BLaER1 treated with 17β-estradiol and CSF1 and Interleukin-3, amounts not matched to agents 10 nM and 100 nM (cell line): Measurements from ENCODE around the gene FBXL20.

Experiments
- H3K27ac ChIP-seq, 11 experiments: shearing (Covaris generic); formaldehyde crosslinking; 2 replicates each; pipeline ENCODE4 v1.8.1; 2022
- H3K27me3 ChIP-seq, 11 experiments: shearing (Covaris generic); formaldehyde crosslinking; 2 replicates each; pipeline ENCODE4 v1.8.1; 2022
- H3K36me3 ChIP-seq, 11 experiments: shearing (Covaris generic); formaldehyde crosslinking; 2 replicates each; pipeline ENCODE4 v1.8.1; 2022
- H3K4me1 ChIP-seq, 10 experiments: shearing (Covaris generic); formaldehyde crosslinking; 2 replicates each; pipeline ENCODE4 v1.8.1; 2022
- H3K4me2 ChIP-seq, 11 experiments: shearing (Covaris generic); formaldehyde crosslinking; 2 replicates each; pipeline ENCODE4 v1.8.1; 2022
- H3K4me3 ChIP-seq, 10 experiments: shearing (Covaris generic); formaldehyde crosslinking; 2 replicates each; pipeline ENCODE4 v1.8.1; 2022
- H3K9ac ChIP-seq, 11 experiments: shearing (Covaris generic); formaldehyde crosslinking; 2 replicates each; pipeline ENCODE4 v1.8.1; 2022
- H3K9me3 ChIP-seq, 11 experiments: shearing (Covaris generic); formaldehyde crosslinking; replicated peaks in 1 of 11; 2 replicates each; pipeline ENCODE4 v1.8.1; 2022
- H4K20me1 ChIP-seq, 11 experiments: shearing (Covaris generic); formaldehyde crosslinking; 2 replicates each; pipeline ENCODE4 v1.8.1; 2022
- Cebpa-rat ChIP-seq, 11 experiments: shearing (Covaris generic); IDR thresholded peaks; 2 replicates each; pipeline ENCODE4 v1.8.1; 2022

Gene FBXL20

DNA sequence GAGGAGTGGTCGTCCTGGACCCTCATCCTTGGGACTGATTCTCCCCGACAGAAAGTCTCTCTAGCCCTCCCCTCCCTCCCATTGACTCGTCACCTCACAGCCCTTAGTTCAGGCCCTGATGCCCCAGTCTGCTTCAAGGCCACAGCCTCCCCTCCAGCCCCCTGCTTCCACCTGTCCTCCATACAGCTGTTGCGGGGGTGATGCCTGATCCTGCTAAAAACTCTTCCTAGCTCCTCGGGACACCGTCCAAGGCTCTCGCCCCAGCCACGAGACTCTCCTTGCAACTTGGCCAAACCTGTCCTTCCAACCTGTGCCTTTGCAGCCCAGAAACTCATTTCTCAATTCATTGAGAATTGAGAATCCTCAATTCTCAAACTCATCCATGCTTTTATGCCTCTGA is 182.5 kb downstream of the FBXL20 start:
- Histone ChIP-seq H3K27ac (no peak overlapping the region), H3K36me3 (no peaks in the 10 kb centered on the region), H3K4me1 (peaks cover 0 to 17% (median 14%) of the 10 kb centered on the region in 10 experiments; a peak in 15 of 20 replicates), H3K4me2 (no peak overlapping the region), H3K9me3 (no peaks in the 10 kb centered on the region), H3K9ac (no peak overlapping the region), H3K4me3 (no peak overlapping the region), H3K27me3 (peaks cover 9 to 24% (median 18%) of the 10 kb centered on the region in 11 experiments), H4K20me1 (peaks cover 0 to 28% (median 3%) of the 10 kb centered on the region in 11 experiments; a peak in 9 of 22 replicates)
- TF ChIP-seq Cebpa-rat (IDR thresholded peaks at IDR 0.05), result no peak

DNA sequence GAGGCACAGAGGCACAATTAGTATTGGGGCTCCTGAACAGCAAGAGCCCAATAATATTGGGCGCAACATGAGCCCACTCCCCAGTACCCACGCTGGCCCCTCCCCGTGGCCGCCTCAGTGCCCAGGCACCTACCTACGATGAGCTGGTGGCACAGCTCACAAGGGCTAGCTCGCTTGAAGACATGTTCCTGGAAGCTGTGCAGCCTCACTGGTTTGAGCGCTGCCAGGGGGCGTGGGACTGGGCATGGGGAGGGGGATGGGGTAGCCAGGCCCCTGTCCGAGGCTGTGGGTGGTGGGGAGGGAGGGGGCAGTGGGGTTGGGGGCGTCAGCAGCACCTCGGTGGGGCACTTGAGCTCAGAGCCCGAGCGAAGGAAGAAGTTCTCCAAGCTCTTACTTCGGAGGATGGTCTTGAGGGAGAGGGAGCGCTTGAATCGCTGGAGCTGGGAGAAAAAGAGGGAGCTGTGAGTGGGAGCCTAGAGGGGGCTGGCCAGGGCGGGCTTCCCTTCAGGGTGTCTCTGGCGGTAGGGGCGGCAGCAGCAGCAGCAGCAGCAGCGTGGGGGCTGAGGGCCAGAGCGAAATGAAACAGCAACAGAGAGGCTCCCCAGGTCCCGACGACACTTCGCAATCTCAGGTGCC is 183.6 kb downstream of the FBXL20 start:
- H4K20me1 ChIP-seq, result peaks cover 0 to 21% (median 0%) of the 10 kb centered on the region in 11 experiments; a peak in 4 of 22 replicates
- no peaks in the 10 kb centered on the region for H3K36me3 ChIP-seq
- peaks cover 0 to 14% (median 7%) of the 10 kb centered on the region in 11 experiments; a peak in 16 of 22 replicates for H3K27me3 ChIP-seq
- no peak for TF ChIP-seq Cebpa-rat (IDR thresholded peaks at IDR 0.05)
- H3K9ac ChIP-seq, result no peak overlapping the region
- H3K4me3 ChIP-seq, result no peak overlapping the region
- H3K4me2 ChIP-seq, result no peak overlapping the region
- peaks cover 0 to 11% (median 6%) of the 10 kb centered on the region in 10 experiments; a peak in 15 of 20 replicates for H3K4me1 ChIP-seq
- H3K9me3 ChIP-seq, result no peaks in the 10 kb centered on the region
- no peak overlapping the region for H3K27ac ChIP-seq

DNA sequence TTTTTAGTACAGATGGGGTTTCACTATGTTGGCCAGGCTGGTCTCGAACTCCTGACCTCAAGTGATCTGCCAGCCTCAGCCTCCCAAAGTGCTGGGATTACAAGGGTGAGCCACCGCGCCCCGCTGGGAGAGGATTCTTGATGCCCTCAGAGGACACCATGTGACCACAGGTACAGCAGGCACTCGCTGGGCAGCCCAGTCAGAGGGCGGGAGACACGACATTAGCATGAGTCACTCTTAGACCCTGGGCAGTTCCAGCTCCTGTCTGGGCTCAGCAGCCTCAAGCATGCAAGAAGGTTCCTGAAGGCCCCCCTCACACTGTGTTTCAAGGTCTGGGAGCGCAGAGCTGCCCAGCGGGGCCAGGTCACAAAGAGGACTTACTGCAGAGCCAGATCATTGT is 187.6 kb downstream of the FBXL20 start:
- Histone ChIP-seq H3K4me1 (peaks cover 29 to 43% (median 36%) of the 10 kb centered on the region in 10 experiments), H3K4me2 (no peak overlapping the region), H3K36me3 (no peaks in the 10 kb centered on the region), H3K27ac (no peak overlapping the region), H3K9ac (no peak overlapping the region), H4K20me1 (peaks cover 0 to 5% (median 0%) of the 10 kb centered on the region in 11 experiments; a peak in 2 of 22 replicates), H3K27me3 (peaks cover 0 to 3% (median 0%) of the 10 kb centered on the region in 11 experiments; a peak in 1 of 22 replicates), H3K9me3 (no peaks in the 10 kb centered on the region), H3K4me3 (no peak overlapping the region)
- TF ChIP-seq Cebpa-rat (IDR thresholded peaks at IDR 0.05), result no peak

DNA sequence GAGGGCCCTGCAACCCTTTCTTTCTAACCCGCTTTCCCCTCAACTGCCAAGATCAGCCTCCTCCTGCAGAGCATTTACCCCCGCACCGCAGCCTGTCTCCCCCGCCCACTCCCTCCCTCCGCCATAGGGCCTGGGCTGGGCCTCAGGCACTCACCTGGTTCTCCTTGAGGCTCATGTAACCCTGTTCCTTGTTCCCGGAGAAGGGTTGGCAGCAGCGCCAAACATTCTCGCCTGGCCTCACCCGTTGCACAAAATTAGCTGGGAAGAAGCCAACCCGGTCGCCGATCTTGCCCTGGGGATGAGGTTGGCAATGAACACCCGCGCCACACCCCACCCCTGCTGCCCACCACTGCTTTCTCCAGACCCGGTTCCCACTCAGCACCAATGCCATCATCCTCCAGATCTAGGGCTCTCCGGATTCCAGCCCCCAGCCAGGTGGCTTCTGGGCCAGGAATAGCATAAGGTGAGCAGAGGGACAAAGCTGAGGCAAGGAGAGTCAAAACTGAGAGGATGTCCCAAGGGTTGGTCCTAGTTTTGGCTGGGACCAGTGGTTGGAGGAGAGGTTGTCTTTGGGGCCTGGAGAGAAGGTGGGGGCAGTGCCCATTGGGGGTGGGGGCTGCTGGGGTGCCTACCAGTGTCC is 188.5 kb downstream of the FBXL20 start:
- Histone ChIP-seq H4K20me1 (peaks cover 0 to 10% (median 0%) of the 10 kb centered on the region in 11 experiments; a peak in 3 of 22 replicates), H3K27ac (0 out of 22 replicates have a peak overlapping the region, but pooled peaks of 1 of the 11 experiments have one; percentile 29), H3K27me3 (0 out of 22 replicates have a peak, but pooled peaks cover 0 to under 1% (median 0%) of the 10 kb centered on the region in 11 experiments), H3K9ac (no peak overlapping the region; a peak in 1 of 22 replicates), H3K4me1 (peaks cover 38 to 52% (median 45%) of the 10 kb centered on the region in 10 experiments), H3K36me3 (no peaks in the 10 kb centered on the region), H3K4me3 (no peak overlapping the region), H3K4me2 (peak overlapping the region in 3 of 11 experiments; percentile 28 to 99 (median 47); a peak in 4 of 22 replicates), H3K9me3 (no peaks in the 10 kb centered on the region)
- TF ChIP-seq Cebpa-rat (IDR thresholded peaks at IDR 0.05), result no peak

DNA sequence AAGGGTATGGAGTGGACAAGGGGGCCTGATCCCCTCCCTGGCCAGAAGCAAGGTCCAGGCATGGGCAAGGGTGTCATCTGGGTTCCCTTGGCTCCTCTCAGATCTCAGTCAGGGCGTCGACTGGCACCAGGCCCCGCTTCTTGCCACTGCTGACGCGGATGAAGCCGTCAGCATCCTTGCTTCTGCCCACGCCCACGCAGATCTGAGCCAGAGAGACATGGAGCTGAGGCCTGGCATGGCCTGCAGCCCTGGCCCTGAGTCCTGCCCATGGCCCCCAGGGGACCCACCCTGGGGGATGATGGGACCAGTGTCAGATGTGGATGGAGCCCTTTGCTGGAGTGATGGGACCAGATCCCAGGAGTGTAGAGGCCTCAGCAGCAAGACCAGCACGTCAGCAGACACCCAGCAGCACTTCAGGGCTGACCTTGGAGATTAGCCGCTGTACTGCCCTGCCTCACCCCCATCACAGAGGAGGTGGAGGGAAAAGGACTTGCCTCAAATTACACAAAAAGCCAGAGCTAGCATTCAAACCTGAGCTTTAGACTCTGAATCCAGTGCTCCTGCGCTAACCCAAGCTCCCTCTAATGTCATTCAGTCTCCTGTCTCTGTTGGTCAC is 189.1 kb downstream of the FBXL20 start:
- H3K9me3 ChIP-seq, result no peaks in the 10 kb centered on the region
- peak overlapping the region in 1 of 11 experiments; percentile 29; a peak in 1 of 22 replicates for H3K27ac ChIP-seq
- peaks cover 44 to 59% (median 52%) of the 10 kb centered on the region in 10 experiments for H3K4me1 ChIP-seq
- H3K27me3 ChIP-seq, result no peaks in the 10 kb centered on the region
- no peak overlapping the region for H3K4me3 ChIP-seq
- no peak for TF ChIP-seq Cebpa-rat (IDR thresholded peaks at IDR 0.05)
- peaks cover 0 to 10% (median 0%) of the 10 kb centered on the region in 11 experiments; a peak in 3 of 22 replicates for H4K20me1 ChIP-seq
- no peaks in the 10 kb centered on the region for H3K36me3 ChIP-seq
- no peak overlapping the region; a peak in 1 of 22 replicates for H3K9ac ChIP-seq
- H3K4me2 ChIP-seq, result peak overlapping the region in 10 of 11 experiments; percentile 9 to 99 (median 31); a peak in 11 of 22 replicates

DNA sequence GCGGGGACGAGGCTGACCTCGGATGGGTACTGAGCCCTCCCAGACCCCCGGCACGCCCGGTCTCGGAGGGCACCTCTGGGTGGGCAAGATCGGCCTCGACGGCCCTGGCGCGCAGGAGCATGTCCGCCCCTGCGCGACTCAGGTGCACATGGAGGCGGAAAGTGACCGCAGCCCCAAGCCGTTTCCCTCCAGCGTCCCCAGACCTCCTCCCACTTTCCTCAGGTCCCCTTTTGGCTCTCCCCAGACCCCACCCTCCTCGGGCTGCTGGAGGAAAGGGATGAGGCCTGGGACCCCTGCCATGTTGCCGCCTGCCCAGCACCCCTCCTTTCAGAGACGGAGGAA is 191.4 kb downstream of the FBXL20 start:
- Histone ChIP-seq H3K4me2 (peak overlapping the region; percentile 91 to 100 (median 99)), H3K4me3 (peak overlapping the region; percentile 43 to 67 (median 56))

DNA sequence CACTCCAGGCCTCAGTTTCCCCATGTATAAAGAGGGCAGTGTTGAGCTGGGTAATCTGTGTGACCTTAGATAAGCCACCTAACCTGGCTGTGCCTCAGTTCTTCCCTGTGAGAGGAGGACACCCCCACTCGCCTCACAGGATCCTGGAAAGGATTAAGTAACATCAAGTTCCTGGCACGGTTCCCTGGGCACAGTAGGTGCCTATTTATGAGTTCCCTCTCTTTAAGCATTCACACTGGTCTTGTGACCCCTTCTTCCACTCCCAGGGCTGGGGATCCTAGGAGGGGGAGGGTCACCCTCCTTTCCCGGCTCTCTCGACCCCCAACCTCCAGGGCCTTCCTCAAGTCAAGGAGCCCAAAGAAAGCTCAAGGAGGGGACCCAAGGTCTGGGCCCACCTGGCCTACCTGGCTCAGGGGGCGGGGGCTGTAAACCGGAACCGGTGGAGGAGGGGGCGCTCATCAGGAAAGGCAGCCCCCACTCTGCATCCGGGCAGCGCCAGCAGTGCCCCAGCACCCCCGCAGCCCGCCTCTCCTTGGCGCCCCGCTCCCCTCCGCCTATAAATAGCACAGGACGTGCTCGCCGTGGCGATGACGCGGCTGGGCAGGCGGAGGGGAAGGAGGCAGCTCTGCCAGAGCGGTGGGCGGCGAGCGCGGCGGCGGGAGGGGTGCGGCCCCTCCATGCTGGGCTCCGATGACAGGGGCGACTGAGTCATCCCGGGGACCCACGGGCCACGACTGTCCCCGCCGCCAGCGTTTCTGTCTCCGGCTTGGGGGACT is 191.9 kb downstream of the FBXL20 start:
- peaks cover 54 to 74% (median 66%) of the 10 kb centered on the region in 10 experiments for H3K4me1 ChIP-seq
- H3K9me3 ChIP-seq, result no peaks in the 10 kb centered on the region
- peak overlapping the region; percentile 91 to 100 (median 99) for H3K4me2 ChIP-seq
- no peaks in the 10 kb centered on the region for H3K27me3 ChIP-seq
- TF ChIP-seq Cebpa-rat (IDR thresholded peaks at IDR 0.05), result no peak
- peaks cover 8 to 9% (median 8%) of the 10 kb centered on the region in 11 experiments for H3K36me3 ChIP-seq
- H3K9ac ChIP-seq, result peak overlapping the region; percentile 61 to 83 (median 76)
- peak overlapping the region; percentile 39 to 94 (median 85); a peak in 21 of 22 replicates for H3K27ac ChIP-seq
- peak overlapping the region; percentile 43 to 67 (median 56) for H3K4me3 ChIP-seq
- peaks cover 7 to 31% (median 20%) of the 10 kb centered on the region in 11 experiments; a peak in 21 of 22 replicates for H4K20me1 ChIP-seq

More for the DNA sequence above, 191.4 kb downstream of the FBXL20 start:
- TF ChIP-seq Cebpa-rat (IDR thresholded peaks at IDR 0.05), result no peak
- no peaks in the 10 kb centered on the region for H3K9me3 ChIP-seq
- H4K20me1 ChIP-seq, result peaks cover under 1 to 25% (median 14%) of the 10 kb centered on the region in 11 experiments; a peak in 17 of 22 replicates
- peaks cover 2 to 3% (median 3%) of the 10 kb centered on the region in 11 experiments for H3K36me3 ChIP-seq
- H3K9ac ChIP-seq, result peak overlapping the region; percentile 61 to 83 (median 76)
- no peaks in the 10 kb centered on the region for H3K27me3 ChIP-seq
- H3K27ac ChIP-seq, result peak overlapping the region; percentile 39 to 94 (median 85); a peak in 21 of 22 replicates
- peaks cover 54 to 74% (median 66%) of the 10 kb centered on the region in 10 experiments for H3K4me1 ChIP-seq

DNA sequence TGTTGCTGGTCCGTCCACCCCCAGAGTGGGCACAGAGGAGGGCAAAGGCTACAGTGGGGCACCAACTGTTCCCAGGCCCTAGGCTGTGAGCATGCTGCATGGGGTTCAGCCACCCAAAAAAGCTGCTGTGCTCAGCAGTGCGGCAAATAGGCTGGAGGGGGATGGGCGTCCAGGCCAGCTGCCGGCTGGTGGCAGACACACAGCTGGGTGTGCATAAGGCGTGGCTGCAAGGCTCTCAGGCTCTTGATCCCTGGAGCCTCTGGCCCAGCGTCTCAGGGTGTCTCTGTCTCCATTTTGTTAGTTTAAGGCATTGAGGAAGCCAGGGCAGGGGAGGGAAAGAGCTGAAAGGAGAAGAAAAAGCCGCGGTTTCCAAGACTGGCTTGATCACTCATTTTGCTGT is 192.5 kb downstream of the FBXL20 start:
- H3K9ac ChIP-seq, result peak overlapping the region; percentile 61 to 83 (median 76); a peak in 20 of 22 replicates
- TF ChIP-seq Cebpa-rat (IDR thresholded peaks at IDR 0.05), result no peak
- H4K20me1 ChIP-seq, result peaks cover 13 to 37% (median 26%) of the 10 kb centered on the region in 11 experiments; a peak in 21 of 22 replicates
- peaks cover 54 to 79% (median 71%) of the 10 kb centered on the region in 10 experiments for H3K4me1 ChIP-seq
- H3K27me3 ChIP-seq, result no peaks in the 10 kb centered on the region
- no peaks in the 10 kb centered on the region for H3K9me3 ChIP-seq
- peak overlapping the region in 7 of 10 experiments; percentile 45 to 67 (median 57); a peak in 11 of 20 replicates for H3K4me3 ChIP-seq
- peak overlapping the region; percentile 91 to 100 (median 99) for H3K4me2 ChIP-seq
- H3K27ac ChIP-seq, result peak overlapping the region; percentile 39 to 94 (median 85); a peak in 21 of 22 replicates
- H3K36me3 ChIP-seq, result peaks cover 14 to 15% (median 14%) of the 10 kb centered on the region in 11 experiments
